ENCODE measurements around the gene SERPINA10. TPM values are rescaled to one million over a fixed set of nuclear protein-coding genes. Genes with fewer than 3 reads are reported as not detected.

SERPINA10 gene
- total and polyA plus RNA-seq, 2 of the 13 experiments (the other 11 are each of a cell fraction or from before 2014, with no cell fraction given), result 20.1 to 20.2 TPM

GRCh38 chr14:94322648-94323570 is 29.8 kb upstream of the SERPINA10 start, which contains the start of gene SERPINA6 (continued):
- peak; percentile 67; the same call in 1 of the 2 replicates for TF ChIP-seq ETV5 (CRISPR knock-in tag; IDR thresholded peaks at IDR 0.05; ENCODE audit: borderline replicate concordance)
- TF ChIP-seq ATAD3A (CRISPR knock-in tag; IDR thresholded peaks at IDR 0.05), result no peak
- no peak for TF ChIP-seq RBM22 (optimal IDR thresholded peaks at IDR 0.05; ENCODE audit: low read length)
- peak; percentile 63; the same call in 1 of the 3 replicates for TF ChIP-seq MXI1 (IDR thresholded peaks at IDR 0.05; ENCODE audit: borderline replicate concordance, low read depth, low read length)
- no peak for TF ChIP-seq ZNF234 (CRISPR knock-in tag; conservative IDR thresholded peaks at IDR 0.05)
- peak; percentile 49; the same call in 1 of the 2 replicates for TF ChIP-seq NR2F6 (IDR thresholded peaks at IDR 0.05)
- TF ChIP-seq NR2F6 (CRISPR knock-in tag; IDR thresholded peaks at IDR 0.05), result peak; percentile 51
- no peak for TF ChIP-seq NFKBIZ (CRISPR knock-in tag; IDR thresholded peaks at IDR 0.05)
- peak; percentile 86 for TF ChIP-seq THAP7 (CRISPR knock-in tag; IDR thresholded peaks at IDR 0.05)
- TF ChIP-seq RFX1 (IDR thresholded peaks at IDR 0.05), result no peak
- no peak for TF ChIP-seq SATB2 (CRISPR knock-in tag; IDR thresholded peaks at IDR 0.05)
- no peak for TF ChIP-seq ZNF335 (CRISPR knock-in tag; IDR thresholded peaks at IDR 0.05)
- TF ChIP-seq ZNF703 (CRISPR knock-in tag; IDR thresholded peaks at IDR 0.05; ENCODE audit: borderline replicate concordance), result no peak
- peak; percentile 90 for TF ChIP-seq IKZF5 (CRISPR knock-in tag; IDR thresholded peaks at IDR 0.05)
- no peak for TF ChIP-seq GABPA (IDR thresholded peaks at IDR 0.05; ENCODE audit: low read depth, low read length)
- peak; percentile 58; the same call in 1 of the 2 replicates for TF ChIP-seq GABPA (CRISPR knock-in tag; IDR thresholded peaks at IDR 0.05; ENCODE audit: low read depth)
- TF ChIP-seq DZIP1 (CRISPR knock-in tag; IDR thresholded peaks at IDR 0.05), result no peak
- TF ChIP-seq ZNF513 (CRISPR knock-in tag; conservative IDR thresholded peaks at IDR 0.05), result no peak
- no peak for TF ChIP-seq ZNF253 (CRISPR knock-in tag; IDR thresholded peaks at IDR 0.05; ENCODE audit: borderline replicate concordance)
- no peak for TF ChIP-seq MAF1 (CRISPR knock-in tag; IDR thresholded peaks at IDR 0.05; ENCODE audit: borderline replicate concordance)
- 0 out of 2 replicates have a peak, but pooled peaks have one; percentile 8 for TF ChIP-seq FOXA1 (IDR thresholded peaks at IDR 0.05)
- peak; percentile 95 for TF ChIP-seq FOXA1 (CRISPR knock-in tag; IDR thresholded peaks at IDR 0.05)
- TF ChIP-seq YY1 (IDR thresholded peaks at IDR 0.05; ENCODE audit: insufficient read depth, insufficient replicate concordance, low read depth, low read length), result peak; percentile 28
- TF ChIP-seq NFE2 (CRISPR knock-in tag; IDR thresholded peaks at IDR 0.05), result no peak
- peak; percentile 19; the same call in 1 of the 2 replicates for TF ChIP-seq HOXA5 (CRISPR knock-in tag; IDR thresholded peaks at IDR 0.05)

Measured in HepG2 (cell line).